ENCODE measurements around the gene NBEAL2.

The NBEAL2 gene

GRCh38 chr3:46976326-46977190, 2.9 kb upstream of the NBEAL2 start, which contains the start of gene CCDC12:
Gene CCDC12, minus strand, starts transcription at chr3:46976745. Its CDS starts 13 bp downstream, at chr3:46976732.
- Histone ChIP-seq H3K4me3 (ENCODE audit: low read length) (peak within 1 kb of the TSS; percentile 77), H3K4me1 (ENCODE audit: control insufficient read depth, insufficient read depth, low read length) (peaks cover 2% of the 10 kb centered on the region), H3K36me3 (ENCODE audit: control insufficient read depth, insufficient read depth, low read length) (no peaks in the 10 kb centered on the region; the same call in 1 of the 2 replicates), H3K9me3 (ENCODE audit: control insufficient read depth, insufficient read depth, low read length) (no peaks in the 10 kb centered on the region), H3K27ac (ENCODE audit: low read length) (no peak within 1 kb of the TSS), H3K27me3 (ENCODE audit: control insufficient read depth, insufficient read depth, low read length) (no peaks in the 10 kb centered on the region)
- no CpG with 5 or more reads among the region's 64 CpGs for WGBS (ENCODE audit: insufficient coverage, insufficient read length)
- peak; percentile 93 for DNase-seq (ENCODE audit: low read depth, low spot score)

DNA sequence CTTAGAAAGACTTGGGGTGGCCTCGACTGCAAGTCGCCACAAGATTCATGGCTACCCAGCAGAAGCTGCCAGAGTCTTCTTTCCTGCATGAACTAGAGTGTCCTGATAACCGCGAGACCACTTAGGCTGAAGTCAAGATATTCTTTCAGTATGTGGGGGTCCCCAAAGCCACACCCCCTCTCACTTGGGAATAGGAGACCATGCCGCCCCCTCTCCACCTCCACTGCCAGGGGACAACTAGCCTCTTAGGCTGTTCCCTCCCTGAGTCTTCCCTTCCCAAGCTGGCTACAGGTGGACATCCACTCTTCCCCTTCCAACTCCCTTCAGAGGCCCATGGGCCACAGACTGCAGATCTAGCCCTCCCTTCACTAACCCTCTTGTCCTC, 1.7 kb upstream of the NBEAL2 start:
- no peak for DNase-seq (ENCODE audit: low read depth, low spot score)
- Histone ChIP-seq H3K4me3 (ENCODE audit: low read length) (no peak overlapping the region), H3K36me3 (ENCODE audit: control insufficient read depth, insufficient read depth, low read length) (no peaks in the 10 kb centered on the region; the same call in 1 of the 2 replicates), H3K27ac (ENCODE audit: low read length) (no peak overlapping the region), H3K9me3 (ENCODE audit: control insufficient read depth, insufficient read depth, low read length) (no peaks in the 10 kb centered on the region), H3K27me3 (ENCODE audit: control insufficient read depth, insufficient read depth, low read length) (no peaks in the 10 kb centered on the region), H3K4me1 (ENCODE audit: control insufficient read depth, insufficient read depth, low read length) (peaks cover 7% of the 10 kb centered on the region)
- WGBS (ENCODE audit: insufficient coverage, insufficient read length) = no CpG with 5 or more reads among the region's 5 CpGs

DNA sequence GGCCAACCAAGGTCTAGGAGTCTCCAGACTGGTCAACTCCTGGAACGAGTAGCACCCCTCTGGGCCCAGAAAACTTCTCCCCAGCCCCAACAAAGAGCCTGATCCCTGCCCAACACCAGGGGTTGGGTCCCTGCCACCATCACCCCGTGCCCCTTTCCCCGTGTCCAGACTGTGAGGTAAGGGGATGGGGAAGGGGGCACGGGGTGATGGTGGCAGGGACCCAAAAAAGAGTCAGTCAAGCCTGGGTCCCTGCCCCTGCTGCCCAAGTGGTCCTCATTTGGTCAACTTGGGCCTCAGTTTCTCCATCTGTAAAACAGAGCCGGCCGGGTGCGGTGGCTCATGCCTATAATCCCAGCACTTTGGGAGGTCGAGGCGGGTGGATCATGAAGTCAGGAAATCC, 1.1 kb upstream of the NBEAL2 start:
- no CpG with 5 or more reads among the region's 9 CpGs for WGBS (ENCODE audit: insufficient coverage, insufficient read length)
- H3K4me3 ChIP-seq (ENCODE audit: low read length) = no peak overlapping the region

DNA sequence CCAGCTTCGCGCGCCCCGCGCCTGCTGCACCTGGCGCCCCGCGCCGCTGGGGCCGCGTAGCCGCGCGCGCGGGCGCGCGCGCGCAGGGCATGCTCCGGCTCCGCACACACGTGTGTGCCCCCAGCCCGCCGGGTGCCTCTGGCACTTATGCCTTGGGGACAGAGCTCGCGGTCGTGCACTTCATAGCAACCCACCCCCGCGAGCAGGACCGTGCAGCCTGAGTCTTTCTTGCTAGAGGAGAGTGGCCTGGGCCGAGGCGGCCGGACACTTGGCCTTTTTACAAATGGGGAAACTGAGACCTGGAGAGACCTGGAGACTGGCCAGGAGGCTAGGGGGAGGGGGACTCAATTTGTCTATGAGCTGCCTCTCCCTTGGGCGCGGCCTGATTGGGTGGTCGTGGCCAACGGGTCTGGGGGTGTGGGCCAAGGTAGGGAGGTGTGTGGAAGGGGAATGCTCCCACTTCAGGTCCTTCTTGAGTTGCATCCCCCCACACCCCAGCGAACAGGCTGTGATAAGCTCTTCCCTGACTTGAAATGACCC, 562 bp downstream of the NBEAL2 start:
- Histone ChIP-seq H3K36me3 (ENCODE audit: control insufficient read depth, insufficient read depth, low read length) (no peaks in the 10 kb centered on the region; the same call in 1 of the 2 replicates), H3K4me1 (ENCODE audit: control insufficient read depth, insufficient read depth, low read length) (peaks cover 8% of the 10 kb centered on the region), H3K27me3 (ENCODE audit: control insufficient read depth, insufficient read depth, low read length) (no peaks in the 10 kb centered on the region), H3K9me3 (ENCODE audit: control insufficient read depth, insufficient read depth, low read length) (no peaks in the 10 kb centered on the region), H3K4me3 (ENCODE audit: low read length) (peak overlapping the region; percentile 66), H3K27ac (ENCODE audit: low read length) (no peak overlapping the region)
- no CpG with 5 or more reads among the region's 40 CpGs for WGBS (ENCODE audit: insufficient coverage, insufficient read length)
- no peak for DNase-seq (ENCODE audit: low read depth, low spot score)

More for the DNA sequence above, 1.1 kb upstream of the NBEAL2 start:
- H3K4me1 ChIP-seq (ENCODE audit: control insufficient read depth, insufficient read depth, low read length) = peaks cover 8% of the 10 kb centered on the region
- H3K27ac ChIP-seq (ENCODE audit: low read length) = no peak overlapping the region
- H3K9me3 ChIP-seq (ENCODE audit: control insufficient read depth, insufficient read depth, low read length) = no peaks in the 10 kb centered on the region
- no peak for DNase-seq (ENCODE audit: low read depth, low spot score)
- H3K27me3 ChIP-seq (ENCODE audit: control insufficient read depth, insufficient read depth, low read length) = no peaks in the 10 kb centered on the region
- no peaks in the 10 kb centered on the region; the same call in 1 of the 2 replicates for H3K36me3 ChIP-seq (ENCODE audit: control insufficient read depth, insufficient read depth, low read length)

DNA sequence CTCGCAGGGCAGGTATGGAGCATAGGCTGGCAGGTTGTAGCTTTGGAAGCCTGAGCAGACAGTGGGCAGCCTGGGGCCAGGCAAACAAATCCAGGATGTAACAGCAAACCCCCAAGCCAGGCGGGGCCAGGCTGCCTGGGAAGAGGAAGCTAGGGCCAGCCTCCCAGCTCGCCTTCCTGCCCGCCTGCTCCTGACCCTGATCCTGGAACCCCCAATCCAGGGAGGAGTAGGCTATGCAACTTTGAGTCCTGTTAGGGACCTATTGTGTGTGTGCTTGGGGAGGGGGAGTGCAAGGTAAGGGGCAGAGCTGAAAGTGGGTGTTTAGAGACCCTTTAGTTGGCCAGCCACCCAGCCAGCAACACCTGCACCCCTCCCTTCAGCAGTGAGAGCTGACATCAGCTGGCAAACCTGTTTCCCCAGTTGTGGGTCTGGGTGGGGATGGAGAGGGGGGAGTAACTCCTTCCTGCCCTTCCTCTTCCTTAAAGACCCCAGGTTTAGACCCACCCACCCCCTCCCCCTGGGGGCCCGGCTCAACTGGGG, 2.5 kb downstream of the NBEAL2 start:
- no CpG with 5 or more reads among the region's 5 CpGs for WGBS (ENCODE audit: insufficient coverage, insufficient read length)
- H3K4me3 ChIP-seq (ENCODE audit: low read length) = no peak overlapping the region

DNA sequence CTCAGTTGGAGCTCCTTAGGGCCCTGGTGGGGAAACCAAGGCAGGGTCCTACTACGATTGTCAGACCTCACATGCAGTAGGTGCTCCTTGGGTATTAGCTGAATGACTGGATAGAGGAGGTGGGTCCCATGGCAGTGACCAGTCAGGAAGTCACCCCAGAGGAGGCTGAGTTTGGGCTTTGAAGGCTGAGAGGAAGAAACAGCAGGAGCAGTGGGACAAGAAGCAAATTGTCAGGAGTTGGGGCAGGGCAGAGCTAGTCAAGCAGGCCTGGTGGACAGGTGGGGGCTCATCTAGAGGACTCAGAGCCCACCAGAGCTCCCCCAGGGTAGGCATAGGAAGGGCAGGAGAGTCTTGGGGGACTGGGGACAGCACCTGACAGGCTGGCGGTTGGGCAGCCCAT, 3.1 kb downstream of the NBEAL2 start:
- DNase-seq (ENCODE audit: low read depth, low spot score) = no peak
- no CpG with 5 or more reads among the region's 2 CpGs for WGBS (ENCODE audit: insufficient coverage, insufficient read length)
- Histone ChIP-seq H3K4me1 (ENCODE audit: control insufficient read depth, insufficient read depth, low read length) (peaks cover 13% of the 10 kb centered on the region), H3K27me3 (ENCODE audit: control insufficient read depth, insufficient read depth, low read length) (no peaks in the 10 kb centered on the region), H3K36me3 (ENCODE audit: control insufficient read depth, insufficient read depth, low read length) (no peaks in the 10 kb centered on the region; the same call in 1 of the 2 replicates), H3K27ac (ENCODE audit: low read length) (no peak overlapping the region), H3K4me3 (ENCODE audit: low read length) (no peak overlapping the region), H3K9me3 (ENCODE audit: control insufficient read depth, insufficient read depth, low read length) (no peaks in the 10 kb centered on the region)

More for the DNA sequence above, 2.5 kb downstream of the NBEAL2 start:
- no peaks in the 10 kb centered on the region; the same call in 1 of the 2 replicates for H3K36me3 ChIP-seq (ENCODE audit: control insufficient read depth, insufficient read depth, low read length)
- H3K9me3 ChIP-seq (ENCODE audit: control insufficient read depth, insufficient read depth, low read length) = no peaks in the 10 kb centered on the region
- DNase-seq (ENCODE audit: low read depth, low spot score) = no peak
- H3K27me3 ChIP-seq (ENCODE audit: control insufficient read depth, insufficient read depth, low read length) = no peaks in the 10 kb centered on the region
- H3K27ac ChIP-seq (ENCODE audit: low read length) = no peak overlapping the region
- peaks cover 10% of the 10 kb centered on the region for H3K4me1 ChIP-seq (ENCODE audit: control insufficient read depth, insufficient read depth, low read length)

DNA sequence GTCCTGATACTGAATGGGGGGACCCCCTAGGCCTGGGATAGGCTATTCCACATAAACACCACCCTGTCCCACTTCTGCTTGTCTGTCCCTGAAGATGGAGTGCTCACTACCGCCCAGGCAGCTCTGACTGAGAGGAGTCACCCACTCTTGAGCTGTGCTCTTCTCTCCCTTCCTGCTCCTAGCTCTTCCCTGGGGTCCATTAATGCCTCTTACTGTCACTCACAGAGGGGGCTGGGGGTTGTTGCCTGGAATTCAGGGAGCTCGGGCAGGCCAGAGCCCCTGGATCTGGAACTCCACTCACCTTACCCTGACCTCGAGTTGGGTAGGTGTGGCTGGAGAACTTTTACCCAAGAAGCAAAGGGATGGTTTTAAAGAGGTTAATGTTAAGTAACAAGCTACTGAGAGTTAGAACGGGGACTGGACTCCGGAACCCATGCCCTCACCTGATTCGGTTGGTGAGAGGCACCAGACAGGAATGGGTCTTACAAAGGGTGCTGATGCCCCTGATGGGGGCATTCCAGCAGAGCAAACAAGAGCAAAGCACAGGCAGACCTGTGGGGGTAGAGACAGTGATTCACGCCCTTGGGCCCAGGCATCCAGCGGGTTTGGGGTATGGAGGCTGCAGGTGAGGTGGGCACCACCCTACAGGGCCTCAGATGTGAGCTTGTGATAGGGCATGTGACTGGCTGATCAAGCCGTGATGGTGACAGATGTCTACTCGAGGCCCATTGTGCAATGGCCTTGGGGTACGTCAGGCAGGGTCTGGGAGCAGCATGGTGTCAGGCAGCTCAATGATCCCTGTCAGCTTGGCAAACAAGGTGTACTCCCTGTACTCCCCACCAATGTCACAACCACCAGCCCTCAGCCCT, 5.4 kb downstream of the NBEAL2 start:
- no peak overlapping the region for H3K27ac ChIP-seq (ENCODE audit: low read length)

DNA sequence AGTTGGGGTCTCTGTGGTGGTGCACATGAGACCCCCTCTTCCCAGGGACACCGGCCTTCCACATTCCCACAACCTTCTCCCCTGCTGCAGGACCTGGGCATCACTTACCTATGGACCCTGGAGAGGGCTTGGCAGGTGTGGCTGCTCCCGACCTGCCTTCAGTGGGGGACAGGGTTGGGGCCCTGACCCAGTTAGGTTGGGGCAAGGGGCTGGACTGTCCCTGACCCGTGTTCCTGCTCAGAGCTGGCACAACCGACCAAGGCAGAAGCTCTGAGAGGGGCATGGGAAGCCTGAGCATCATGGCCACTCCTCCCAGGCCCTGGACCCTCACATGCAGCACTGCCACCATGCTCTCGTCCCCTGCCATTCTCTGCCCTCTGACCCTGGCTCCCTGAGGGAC, 6.1 kb downstream of the NBEAL2 start:
- peaks cover 7% of the 10 kb centered on the region; the same call in 1 of the 2 replicates for H3K36me3 ChIP-seq (ENCODE audit: control insufficient read depth, insufficient read depth, low read length)
- peaks cover 26% of the 10 kb centered on the region for H3K4me1 ChIP-seq (ENCODE audit: control insufficient read depth, insufficient read depth, low read length)
- no peak overlapping the region for H3K27ac ChIP-seq (ENCODE audit: low read length)
- no peak overlapping the region for H3K4me3 ChIP-seq (ENCODE audit: low read length)
- no CpG with 5 or more reads among the region's 5 CpGs for WGBS (ENCODE audit: insufficient coverage, insufficient read length)
- H3K9me3 ChIP-seq (ENCODE audit: control insufficient read depth, insufficient read depth, low read length) = no peaks in the 10 kb centered on the region
- DNase-seq (ENCODE audit: low read depth, low spot score) = no peak
- no peaks in the 10 kb centered on the region for H3K27me3 ChIP-seq (ENCODE audit: control insufficient read depth, insufficient read depth, low read length)

More for the DNA sequence above, 5.4 kb downstream of the NBEAL2 start:
- DNase-seq (ENCODE audit: low read depth, low spot score) = no peak
- H3K27me3 ChIP-seq (ENCODE audit: control insufficient read depth, insufficient read depth, low read length) = no peaks in the 10 kb centered on the region
- H3K4me1 ChIP-seq (ENCODE audit: control insufficient read depth, insufficient read depth, low read length) = peaks cover 26% of the 10 kb centered on the region
- peaks cover 7% of the 10 kb centered on the region; the same call in 1 of the 2 replicates for H3K36me3 ChIP-seq (ENCODE audit: control insufficient read depth, insufficient read depth, low read length)
- H3K9me3 ChIP-seq (ENCODE audit: control insufficient read depth, insufficient read depth, low read length) = no peaks in the 10 kb centered on the region
- no peak overlapping the region for H3K4me3 ChIP-seq (ENCODE audit: low read length)
- no CpG with 5 or more reads among the region's 11 CpGs for WGBS (ENCODE audit: insufficient coverage, insufficient read length)

DNA sequence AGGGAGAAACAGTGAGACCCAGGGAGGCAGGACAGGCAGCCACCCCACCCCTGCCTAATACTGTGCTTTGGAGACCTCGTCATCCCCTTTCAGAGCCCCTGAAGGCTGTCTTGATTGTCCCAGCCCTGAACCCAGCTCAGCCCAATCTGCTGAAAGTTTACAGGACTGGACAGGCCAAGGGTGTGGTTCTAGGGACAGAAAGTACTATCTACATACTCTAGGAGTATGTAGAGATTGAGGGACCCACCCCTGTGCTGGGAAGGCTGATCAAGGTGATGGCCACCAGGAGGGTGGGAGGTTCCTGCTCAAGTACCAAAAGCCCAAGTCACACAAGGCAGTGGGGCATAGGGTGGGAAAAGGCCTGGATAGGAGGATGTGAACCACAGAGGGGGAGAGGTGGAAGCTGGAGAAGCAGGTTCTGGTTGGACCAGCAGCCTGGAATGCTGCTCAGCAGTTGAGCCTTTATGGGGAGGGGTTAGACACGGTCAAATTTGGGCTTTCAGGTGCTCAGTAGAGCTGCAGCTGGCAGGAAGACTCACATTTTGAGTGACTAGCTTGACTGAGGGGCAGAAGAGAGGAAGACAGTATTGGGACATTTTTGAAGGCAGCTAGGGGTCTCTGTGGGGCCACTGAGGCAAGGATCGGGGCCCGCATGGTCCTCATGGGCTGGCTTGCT, 6.7 kb downstream of the NBEAL2 start:
- Histone ChIP-seq H3K27me3 (ENCODE audit: control insufficient read depth, insufficient read depth, low read length) (no peaks in the 10 kb centered on the region), H3K4me1 (ENCODE audit: control insufficient read depth, insufficient read depth, low read length) (peaks cover 26% of the 10 kb centered on the region), H3K4me3 (ENCODE audit: low read length) (no peak overlapping the region), H3K9me3 (ENCODE audit: control insufficient read depth, insufficient read depth, low read length) (no peaks in the 10 kb centered on the region), H3K27ac (ENCODE audit: low read length) (no peak overlapping the region), H3K36me3 (ENCODE audit: control insufficient read depth, insufficient read depth, low read length) (peaks cover 7% of the 10 kb centered on the region; the same call in 1 of the 2 replicates)
- no CpG with 5 or more reads among the region's 4 CpGs for WGBS (ENCODE audit: insufficient coverage, insufficient read length)
- DNase-seq (ENCODE audit: low read depth, low spot score) = no peak
